ENCODE data around the gene HSPA12A. TPM values are rescaled to one million over a fixed set of nuclear protein-coding genes. Genes with fewer than 3 reads are reported as not detected.

Gene HSPA12A
- total and polyA plus RNA-seq, 3 experiments from 2014 or later = 0.04 to 0.07 TPM; not detected in 1

GRCh38 chr10:116784651-116785050 is 42.3 kb upstream of the HSPA12A start:
- CTCF ChIA-PET = interaction anchor here (1.0 kb wide), 2 partner anchors 29 to 390 kb away, joined by 3 to 4 read pairs; no protein-coding TSS in a partner anchor
- POLR2A ChIA-PET = no interaction called here

GRCh38 chr10:116784035-116784434 is 41.7 kb upstream of the HSPA12A start:
- CTCF ChIA-PET = interaction anchor here (1.0 kb wide), 2 partner anchors 30 to 391 kb away, joined by 3 to 4 read pairs; no protein-coding TSS in a partner anchor
- no peak overlapping the region for H3K4me3 Mint-ChIP-seq
- Histone ChIP-seq H3K4me3 (ENCODE audit: low read length) (no peak overlapping the region), H3K36me3 (ENCODE audit: insufficient read depth, low read length) (no peaks in the 10 kb centered on the region), H3K4me1 (ENCODE audit: insufficient read depth, low read length) (peaks cover 7% of the 10 kb centered on the region), H3K27ac (ENCODE audit: low read depth, low read length) (no peak overlapping the region), H3K9me3 (ENCODE audit: low read length) (no peaks in the 10 kb centered on the region), H3K27me3 (ENCODE audit: insufficient read depth, low read length, poor library complexity, severe bottlenecking) (no peaks in the 10 kb centered on the region)
- no peak for DNase-seq
- POLR2A ChIA-PET = no interaction called here
- no peaks in the 10 kb centered on the region for H3K36me3 Mint-ChIP-seq
- peaks cover 14 to 17% (median 15%) of the 10 kb centered on the region in 3 donors for H3K4me1 Mint-ChIP-seq
- H3K27me3 Mint-ChIP-seq = peaks cover 0 to 6% of the 10 kb centered on the region in 2 donors
- H3K9me3 Mint-ChIP-seq = no peaks in the 10 kb centered on the region
- peak overlapping the region in 1 of 8 donors; percentile 38 for H3K27ac Mint-ChIP-seq

More at GRCh38 chr10:116784651-116785050, 42.3 kb upstream of the HSPA12A start:
- H3K9me3 ChIP-seq (ENCODE audit: low read length) = no peaks in the 10 kb centered on the region
- no peak overlapping the region for H3K4me3 ChIP-seq (ENCODE audit: low read length)
- Mint-ChIP-seq H3K4me1 (peaks cover 14 to 17% (median 15%) of the 10 kb centered on the region in 3 donors), H3K4me3 (no peak overlapping the region), H3K27me3 (peaks cover 0 to 6% of the 10 kb centered on the region in 2 donors), H3K36me3 (no peaks in the 10 kb centered on the region), H3K27ac (peak overlapping the region in 2 of 8 donors; percentile 43 to 65), H3K9me3 (no peaks in the 10 kb centered on the region)
- no peak overlapping the region for H3K27ac ChIP-seq (ENCODE audit: low read depth, low read length)
- peaks cover 7% of the 10 kb centered on the region for H3K4me1 ChIP-seq (ENCODE audit: insufficient read depth, low read length)
- H3K27me3 ChIP-seq (ENCODE audit: insufficient read depth, low read length, poor library complexity, severe bottlenecking) = no peaks in the 10 kb centered on the region
- no peak for DNase-seq
- H3K36me3 ChIP-seq (ENCODE audit: insufficient read depth, low read length) = no peaks in the 10 kb centered on the region

DNA sequence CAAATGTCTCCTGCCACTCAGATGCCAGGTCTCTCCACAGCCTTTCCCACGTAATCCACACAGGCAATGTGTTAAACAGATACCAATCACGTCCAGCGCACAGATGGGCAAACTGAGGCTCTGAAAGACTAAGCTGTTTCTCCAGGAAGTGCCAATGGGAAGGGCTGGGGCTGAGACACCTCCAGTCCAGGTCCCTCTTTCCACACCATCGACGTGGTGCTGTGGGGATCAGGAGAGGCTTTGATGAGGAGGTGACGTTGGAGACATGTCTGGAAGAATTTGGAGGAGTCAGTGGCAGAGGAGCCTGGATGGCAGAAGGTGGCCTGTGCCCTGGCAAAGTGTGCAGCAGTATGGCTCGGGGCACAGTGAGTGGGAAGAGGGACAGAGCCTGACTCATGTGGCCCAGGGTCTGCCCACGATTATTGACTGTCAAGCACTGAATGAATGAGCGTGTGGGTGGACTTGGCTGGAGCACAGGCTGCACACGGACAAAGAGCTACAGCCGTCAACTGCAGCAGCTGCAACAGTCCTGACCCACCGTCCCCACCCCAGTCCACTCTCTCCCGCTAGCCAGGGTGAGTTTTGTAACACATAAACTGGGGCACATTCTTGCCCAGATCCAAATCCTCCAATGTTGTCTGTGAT is 40.8 kb upstream of the HSPA12A start:
- Mint-ChIP-seq H3K4me1 (peaks cover 11 to 12% (median 12%) of the 10 kb centered on the region in 3 donors), H3K36me3 (no peaks in the 10 kb centered on the region), H3K27me3 (peaks cover 0 to 10% of the 10 kb centered on the region in 2 donors), H3K27ac (peak overlapping the region in 1 of 8 donors; percentile 48), H3K9me3 (no peaks in the 10 kb centered on the region), H3K4me3 (no peak overlapping the region)
- Histone ChIP-seq H3K27me3 (ENCODE audit: insufficient read depth, low read length, poor library complexity, severe bottlenecking) (no peaks in the 10 kb centered on the region), H3K27ac (ENCODE audit: low read depth, low read length) (no peak overlapping the region), H3K9me3 (ENCODE audit: low read length) (no peaks in the 10 kb centered on the region), H3K4me3 (ENCODE audit: low read length) (no peak overlapping the region), H3K36me3 (ENCODE audit: insufficient read depth, low read length) (no peaks in the 10 kb centered on the region), H3K4me1 (ENCODE audit: insufficient read depth, low read length) (peaks cover 7% of the 10 kb centered on the region)
- ChIA-PET POLR2A (no interaction called here), CTCF (no interaction called here)
- DNase-seq = no peak

DNA sequence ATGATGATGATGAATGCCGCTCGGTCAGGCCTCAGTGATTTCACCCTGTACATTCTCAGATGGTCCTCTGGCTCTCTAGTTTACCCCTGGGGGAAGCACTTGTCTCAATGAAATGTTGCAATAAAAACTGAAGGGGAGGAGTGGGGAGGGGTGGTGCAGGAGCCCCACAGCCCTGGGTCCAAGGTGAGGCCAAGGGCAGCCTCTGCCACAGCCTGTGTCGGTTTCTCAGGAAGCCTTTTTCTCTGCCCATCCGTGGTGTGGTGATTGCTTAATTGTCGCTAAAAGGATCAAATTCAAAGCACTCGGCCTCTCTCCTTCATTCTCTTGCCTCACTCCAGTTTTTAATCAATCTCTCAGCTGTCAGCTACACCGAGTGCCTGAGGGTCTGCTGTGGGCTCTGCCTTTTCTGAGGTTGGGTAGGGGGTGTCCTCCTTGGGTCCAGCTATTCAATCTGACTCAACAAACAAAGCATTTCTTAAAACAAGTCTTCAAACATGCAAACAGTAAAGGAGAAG is 39.1 kb upstream of the HSPA12A start:
- Histone ChIP-seq H3K4me3 (ENCODE audit: low read length) (no peak overlapping the region), H3K36me3 (ENCODE audit: insufficient read depth, low read length) (no peaks in the 10 kb centered on the region), H3K27ac (ENCODE audit: low read depth, low read length) (no peak overlapping the region), H3K9me3 (ENCODE audit: low read length) (no peaks in the 10 kb centered on the region), H3K4me1 (ENCODE audit: insufficient read depth, low read length) (no peaks in the 10 kb centered on the region), H3K27me3 (ENCODE audit: insufficient read depth, low read length, poor library complexity, severe bottlenecking) (no peaks in the 10 kb centered on the region)
- Mint-ChIP-seq H3K27me3 (peaks cover 0 to 7% of the 10 kb centered on the region in 2 donors), H3K36me3 (no peaks in the 10 kb centered on the region), H3K27ac (no peak overlapping the region), H3K4me3 (no peak overlapping the region), H3K9me3 (no peaks in the 10 kb centered on the region), H3K4me1 (no peaks in the 10 kb centered on the region)
- no peak for DNase-seq
- ChIA-PET CTCF (no interaction called here), POLR2A (no interaction called here)

DNA sequence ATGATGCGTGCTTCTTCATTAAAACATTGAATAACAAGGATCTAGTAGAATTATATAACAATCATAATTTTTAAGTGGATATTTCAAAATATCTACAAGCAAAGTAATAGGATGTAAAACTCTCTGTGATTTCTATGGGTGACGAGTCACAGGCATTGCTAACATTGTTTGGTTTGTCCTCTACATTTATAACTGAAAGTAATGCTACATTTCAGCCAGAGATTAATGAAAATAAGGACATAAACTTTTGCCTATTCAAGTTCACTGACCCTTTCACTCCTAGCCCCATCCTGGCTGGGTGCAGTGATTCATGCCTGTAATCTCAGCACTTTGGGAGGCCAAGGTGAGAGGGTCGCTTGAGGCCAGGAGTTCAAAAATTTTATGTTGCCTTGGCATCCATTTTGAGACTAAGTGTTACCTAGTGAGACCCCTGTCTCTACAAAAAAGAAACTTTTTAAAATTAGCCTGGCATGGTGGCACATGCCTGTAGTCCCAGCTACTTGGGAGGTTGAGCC is 38.4 kb upstream of the HSPA12A start:
- Histone ChIP-seq H3K4me3 (ENCODE audit: low read length) (no peak overlapping the region), H3K9me3 (ENCODE audit: low read length) (no peaks in the 10 kb centered on the region), H3K4me1 (ENCODE audit: insufficient read depth, low read length) (no peaks in the 10 kb centered on the region), H3K27ac (ENCODE audit: low read depth, low read length) (no peak overlapping the region), H3K36me3 (ENCODE audit: insufficient read depth, low read length) (no peaks in the 10 kb centered on the region), H3K27me3 (ENCODE audit: insufficient read depth, low read length, poor library complexity, severe bottlenecking) (no peaks in the 10 kb centered on the region)
- no peaks in the 10 kb centered on the region for H3K36me3 Mint-ChIP-seq
- no peak for DNase-seq
- CTCF ChIA-PET = interaction anchor here (1.6 kb wide), 1 partner anchor 16 kb away, joined by 3 read pairs; no protein-coding TSS in a partner anchor
- POLR2A ChIA-PET = no interaction called here
- no peaks in the 10 kb centered on the region for H3K9me3 Mint-ChIP-seq
- peaks cover 0 to 7% of the 10 kb centered on the region in 2 donors for H3K27me3 Mint-ChIP-seq
- no peak overlapping the region for H3K4me3 Mint-ChIP-seq
- no peaks in the 10 kb centered on the region for H3K4me1 Mint-ChIP-seq
- H3K27ac Mint-ChIP-seq = no peak overlapping the region

- ChIA-PET POLR2A (no interaction called here), CTCF (interaction anchor here (1.4 to 5.1 kb wide), 2 partner anchors 9 to 13 kb away, joined by 3 to 29 read pairs; no protein-coding TSS in a partner anchor)
- no peak for DNase-seq
- Mint-ChIP-seq H3K4me1 (no peaks in the 10 kb centered on the region), H3K9me3 (no peaks in the 10 kb centered on the region), H3K27ac (peak overlapping the region in 1 of 8 donors; percentile 33), H3K36me3 (no peaks in the 10 kb centered on the region), H3K4me3 (no peak overlapping the region), H3K27me3 (peaks cover 0 to 9% of the 10 kb centered on the region in 2 donors)
- Histone ChIP-seq H3K36me3 (ENCODE audit: insufficient read depth, low read length) (no peaks in the 10 kb centered on the region), H3K9me3 (ENCODE audit: low read length) (no peaks in the 10 kb centered on the region), H3K4me1 (ENCODE audit: insufficient read depth, low read length) (no peaks in the 10 kb centered on the region), H3K27me3 (ENCODE audit: insufficient read depth, low read length, poor library complexity, severe bottlenecking) (no peaks in the 10 kb centered on the region), H3K27ac (ENCODE audit: low read depth, low read length) (no peak overlapping the region), H3K4me3 (ENCODE audit: low read length) (no peak overlapping the region)
These were observed 36.8 kb upstream of the HSPA12A start for GRCh38 chr10:116779076-116779687.

GRCh38 chr10:116777006-116777405 is 34.6 kb upstream of the HSPA12A start:
- H3K27me3 Mint-ChIP-seq = peaks cover 0 to 7% of the 10 kb centered on the region in 2 donors
- no peaks in the 10 kb centered on the region for H3K27me3 ChIP-seq (ENCODE audit: insufficient read depth, low read length, poor library complexity, severe bottlenecking)
- POLR2A ChIA-PET = no interaction called here

More at GRCh38 chr10:116777006-116777405, 34.6 kb upstream of the HSPA12A start:
- H3K27ac Mint-ChIP-seq = no peak overlapping the region
- Histone ChIP-seq H3K4me1 (ENCODE audit: insufficient read depth, low read length) (no peaks in the 10 kb centered on the region), H3K27ac (ENCODE audit: low read depth, low read length) (no peak overlapping the region), H3K9me3 (ENCODE audit: low read length) (no peaks in the 10 kb centered on the region), H3K36me3 (ENCODE audit: insufficient read depth, low read length) (no peaks in the 10 kb centered on the region), H3K4me3 (ENCODE audit: low read length) (no peak overlapping the region)
- no peak overlapping the region for H3K4me3 Mint-ChIP-seq
- H3K9me3 Mint-ChIP-seq = no peaks in the 10 kb centered on the region
- H3K36me3 Mint-ChIP-seq = no peaks in the 10 kb centered on the region
- DNase-seq = no peak
- CTCF ChIA-PET = interaction anchor here (5.1 kb wide), 1 partner anchor 11 kb away, joined by 29 read pairs; no protein-coding TSS in a partner anchor
- H3K4me1 Mint-ChIP-seq = no peaks in the 10 kb centered on the region

Measured in CD8-positive, alpha-beta memory T cell (primary cell).